GM23338 (cell line): Measurements from ENCODE around the gene URM1. TPM values are rescaled to one million over a fixed set of nuclear protein-coding genes. Genes with fewer than 3 reads are reported as not detected.

Source experiments
- ATAC-seq: fragments of 200-7000 bp; cut with Tn5 transposase; 3 replicates; pipeline ENCODE4 v1.9.1; 2020
- DNase-seq: peaks from one replicate; pipeline ENCODE4 v3.0.0-alpha.2; 2015; ENCODE audit warnings: low spot score
- H2AFZ ChIP-seq: fragments of 200-600 bp; sonication (generic); 2 replicates; pipeline ENCODE4 v1.8.0; 2016; ENCODE audit warnings: antibody characterized with exemption, mild to moderate bottlenecking, moderate library complexity
- H3F3A ChIP-seq: fragments of 200-600 bp; sonication (generic); replicated peaks from 2 replicates; pipeline ENCODE4 v1.8.0; 2017; ENCODE audit warnings: antibody characterized with exemption, mixed run types, low read depth
- H3K27ac ChIP-seq: fragments of 200-600 bp; sonication (generic); 2 replicates; pipeline ENCODE4 v1.6.1; 2016; ENCODE audit warnings: low read depth
- H3K27me3 ChIP-seq: fragments of 200-600 bp; sonication (generic); 2 replicates; pipeline ENCODE4 v1.8.0; 2016; ENCODE audit warnings: mild to moderate bottlenecking, mixed run types, moderate library complexity; ENCODE audit not compliant: insufficient read depth
- H3K36me3 ChIP-seq: fragments of 200-600 bp; sonication (generic); 2 replicates; pipeline ENCODE4 v1.8.0; 2016; ENCODE audit warnings: mild to moderate bottlenecking; ENCODE audit not compliant: insufficient read depth
- H3K4me1 ChIP-seq: fragments of 200-600 bp; sonication (generic); 2 replicates; pipeline ENCODE4 v1.8.0; 2016; ENCODE audit warnings: mild to moderate bottlenecking, moderate library complexity; ENCODE audit not compliant: insufficient read depth
- H3K4me2 ChIP-seq: fragments of 200-600 bp; sonication (generic); 2 replicates; pipeline ENCODE4 v1.7.1; 2017; ENCODE audit warnings: mixed run types
- H3K4me3 ChIP-seq: fragments of 200-600 bp; sonication (generic); 2 replicates; pipeline ENCODE4 v1.6.1; 2016; ENCODE audit warnings: mixed run types
- H3K79me2 ChIP-seq: fragments of 200-600 bp; sonication (generic); replicated peaks from 2 replicates; pipeline ENCODE4 v1.8.0; 2017; ENCODE audit warnings: mild to moderate bottlenecking; ENCODE audit not compliant: insufficient read depth
- H3K9me2 ChIP-seq: fragments of 200-600 bp; sonication (generic); 2 replicates; pipeline ENCODE4 v1.8.0; 2017; ENCODE audit not compliant: insufficient read depth
- H4K20me1 ChIP-seq: fragments of 200-600 bp; sonication (generic); replicated peaks from 2 replicates; pipeline ENCODE4 v1.8.0; 2017; ENCODE audit warnings: mild to moderate bottlenecking; ENCODE audit not compliant: insufficient read depth
- H3K27ac Mint-ChIP-seq: 2 replicates; pipeline ENCODE4 v1.8.0; 2020; ENCODE audit warnings: inconsistent platforms, mild to moderate bottlenecking, moderate library complexity, mixed read lengths
- H3K27me3 Mint-ChIP-seq: 3 replicates; pipeline ENCODE4 v1.8.0; 2022; ENCODE audit warnings: low read depth, mild to moderate bottlenecking, moderate library complexity, mixed read lengths, inconsistent platforms; ENCODE audit not compliant: insufficient read depth, poor library complexity
- H3K36me3 Mint-ChIP-seq: 3 replicates; pipeline ENCODE4 v1.8.0; 2021; ENCODE audit warnings: low read depth, mild to moderate bottlenecking, inconsistent platforms, moderate library complexity, mixed read lengths
- H3K4me1 Mint-ChIP-seq: 3 replicates; pipeline ENCODE4 v1.8.0; 2020; ENCODE audit warnings: mild to moderate bottlenecking, inconsistent platforms, mixed read lengths
- H3K4me3 Mint-ChIP-seq: 3 replicates; pipeline ENCODE4 v1.8.0; 2021; ENCODE audit warnings: moderate library complexity, mild to moderate bottlenecking, inconsistent platforms, mixed read lengths
- H3K9me3 Mint-ChIP-seq: 3 replicates; pipeline ENCODE4 v1.8.0; 2020; ENCODE audit warnings: moderate library complexity, mild to moderate bottlenecking, inconsistent platforms, mixed read lengths
- CREB1 ChIP-seq: fragments of 250-450 bp; sonication (Bioruptor Pico); IDR thresholded peaks from 2 replicates; pipeline ENCODE4 v1.5.0; 2020; ENCODE audit warnings: low read depth, mild to moderate bottlenecking, moderate library complexity
- EZH2 ChIP-seq: fragments of 200-600 bp; sonication (generic); IDR thresholded peaks from one replicate; pipeline ENCODE4 v1.8.0; 2017; ENCODE audit warnings: antibody characterized with exemption, mild to moderate bottlenecking, low read depth; ENCODE audit not compliant: unreplicated experiment
- EZH2phosphoT487 ChIP-seq: fragments of 200-600 bp; sonication (generic); IDR thresholded peaks from one replicate; pipeline ENCODE4 v1.8.1; 2018; ENCODE audit warnings: antibody characterized with exemption; ENCODE audit not compliant: unreplicated experiment
- NANOG ChIP-seq: IDR thresholded peaks from 2 replicates; pipeline ENCODE4 v1.6.1; 2016; ENCODE audit warnings: antibody characterized with exemption, borderline replicate concordance
- POLR2AphosphoS5 ChIP-seq: IDR thresholded peaks from 2 replicates; pipeline ENCODE4 v1.6.1; 2016; ENCODE audit warnings: antibody characterized with exemption, low read depth
- ZNF114 ChIP-seq: fragments of 250-450 bp; sonication (Bioruptor Pico); IDR thresholded peaks from 2 replicates; pipeline ENCODE4 v1.5.0; 2020; ENCODE audit warnings: mild to moderate bottlenecking, moderate library complexity
- ZNF331 ChIP-seq: fragments of 250-450 bp; sonication (Bioruptor Pico); IDR thresholded peaks from 2 replicates; pipeline ENCODE4 v1.5.0; 2020; ENCODE audit warnings: low read depth, mild to moderate bottlenecking, moderate library complexity
- polyA plus RNA-seq: library from polyadenylated mRNA; unstranded; fragments of >200 nt; fragmentation: Nextera tagmentation; extraction: Ambion mirVana; gene quantifications from 2 replicates; pipeline ENCODE4 v1.2.1, GENCODE V29; 2016
- total RNA-seq: library from RNA; depleted of rRNA; stranded (reverse); fragments of >200 nt; shearing (Covaris generic); gene quantifications from 2 replicates; pipeline ENCODE4 v1.2.3, GENCODE V29; 2014
- TF ChIP-seq, protein P1 (sequence below): fragments of 250-450 bp; sonication (Bioruptor Pico); IDR thresholded peaks from 2 replicates; pipeline ENCODE4 v1.5.0; 2020; ENCODE audit warnings: mild to moderate bottlenecking, moderate library complexity
- TF ChIP-seq, protein P2 (sequence below): IDR thresholded peaks from 2 replicates; pipeline ENCODE4 v1.6.1; 2016; ENCODE audit warnings: antibody characterized with exemption

The URM1 gene
- total and polyA plus RNA-seq, 2 experiments from 2014 or later = 28.6 to 47.8 TPM

DNA sequence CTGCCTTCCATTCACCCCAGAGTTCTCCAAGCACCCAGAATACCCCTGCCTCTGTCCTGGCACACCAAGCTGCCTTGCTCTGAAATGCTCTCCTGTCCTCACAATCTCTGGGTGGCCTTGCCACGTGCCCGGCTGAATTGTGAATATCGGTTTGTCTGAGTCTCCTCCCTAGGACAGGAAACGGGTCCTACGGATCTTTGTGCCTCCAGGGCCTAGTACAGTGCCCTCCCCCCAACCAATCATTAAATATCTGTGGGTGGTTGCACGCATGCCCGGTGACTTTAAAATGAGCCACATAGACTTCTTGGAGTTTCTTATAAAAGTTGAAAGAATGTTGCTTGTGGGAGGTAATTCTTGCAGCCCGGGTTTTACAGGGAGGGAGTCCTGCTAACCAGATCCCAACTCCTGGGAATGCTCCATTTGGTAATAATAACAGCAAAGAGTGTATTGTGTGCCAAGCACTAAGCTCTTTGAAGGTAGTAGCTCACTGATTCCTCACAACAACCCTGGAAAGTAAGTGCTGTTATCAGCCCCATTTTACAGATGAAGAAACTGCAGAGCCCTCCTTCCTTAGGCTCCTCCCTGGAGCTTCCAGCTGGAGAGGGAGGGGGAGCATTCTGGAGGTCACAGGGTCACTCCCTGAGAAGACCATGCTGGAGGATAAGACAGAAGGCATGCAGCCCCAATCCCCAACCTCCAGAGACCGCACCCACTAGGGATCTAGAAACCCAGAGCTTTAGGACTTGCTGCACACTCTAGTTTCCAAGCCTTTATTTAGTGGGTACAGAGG lies 23.4 kb downstream of the URM1 start:
- H2AFZ ChIP-seq = no peak overlapping the region
- no peak for ATAC-seq
- Mint-ChIP-seq H3K4me1 (peaks cover 50% of the 10 kb centered on the region), H3K9me3 (no peaks in the 10 kb centered on the region), H3K27me3 (peaks cover 95% of the 10 kb centered on the region), H3K36me3 (peaks cover 2% of the 10 kb centered on the region; the same call in 2 of the 3 replicates), H3K27ac (no peak overlapping the region), H3K4me3 (peak overlapping the region; percentile 44; the same call in 2 of the 3 replicates)
- peak overlapping the region; percentile 64 for H3K4me3 ChIP-seq
- peaks cover 28% of the 10 kb centered on the region; the same call in 1 of the 2 replicates for H4K20me1 ChIP-seq
- H3K4me1 ChIP-seq = peaks cover 59% of the 10 kb centered on the region
- no peak overlapping the region for H3K27ac ChIP-seq
- no peaks in the 10 kb centered on the region; the same call in 1 of the 2 replicates for H3K36me3 ChIP-seq
- peak overlapping the region; percentile 91 for H3K4me2 ChIP-seq
- DNase-seq = no peak
- H3F3A ChIP-seq = peaks cover 41% of the 10 kb centered on the region
- peaks cover 100% of the 10 kb centered on the region for H3K27me3 ChIP-seq
- no peaks in the 10 kb centered on the region for H3K9me2 ChIP-seq
- TF ChIP-seq EZH2 (no peak), ZNF114 (CRISPR knock-in tag) (no peak), CREB1 (CRISPR knock-in tag) (no peak), EZH2phosphoT487 (no peak), NANOG (no peak), ZNF331 (CRISPR knock-in tag) (no peak; the same call in 1 of the 2 replicates), POLR2AphosphoS5 (no peak)
- TF ChIP-seq, protein P1, sequence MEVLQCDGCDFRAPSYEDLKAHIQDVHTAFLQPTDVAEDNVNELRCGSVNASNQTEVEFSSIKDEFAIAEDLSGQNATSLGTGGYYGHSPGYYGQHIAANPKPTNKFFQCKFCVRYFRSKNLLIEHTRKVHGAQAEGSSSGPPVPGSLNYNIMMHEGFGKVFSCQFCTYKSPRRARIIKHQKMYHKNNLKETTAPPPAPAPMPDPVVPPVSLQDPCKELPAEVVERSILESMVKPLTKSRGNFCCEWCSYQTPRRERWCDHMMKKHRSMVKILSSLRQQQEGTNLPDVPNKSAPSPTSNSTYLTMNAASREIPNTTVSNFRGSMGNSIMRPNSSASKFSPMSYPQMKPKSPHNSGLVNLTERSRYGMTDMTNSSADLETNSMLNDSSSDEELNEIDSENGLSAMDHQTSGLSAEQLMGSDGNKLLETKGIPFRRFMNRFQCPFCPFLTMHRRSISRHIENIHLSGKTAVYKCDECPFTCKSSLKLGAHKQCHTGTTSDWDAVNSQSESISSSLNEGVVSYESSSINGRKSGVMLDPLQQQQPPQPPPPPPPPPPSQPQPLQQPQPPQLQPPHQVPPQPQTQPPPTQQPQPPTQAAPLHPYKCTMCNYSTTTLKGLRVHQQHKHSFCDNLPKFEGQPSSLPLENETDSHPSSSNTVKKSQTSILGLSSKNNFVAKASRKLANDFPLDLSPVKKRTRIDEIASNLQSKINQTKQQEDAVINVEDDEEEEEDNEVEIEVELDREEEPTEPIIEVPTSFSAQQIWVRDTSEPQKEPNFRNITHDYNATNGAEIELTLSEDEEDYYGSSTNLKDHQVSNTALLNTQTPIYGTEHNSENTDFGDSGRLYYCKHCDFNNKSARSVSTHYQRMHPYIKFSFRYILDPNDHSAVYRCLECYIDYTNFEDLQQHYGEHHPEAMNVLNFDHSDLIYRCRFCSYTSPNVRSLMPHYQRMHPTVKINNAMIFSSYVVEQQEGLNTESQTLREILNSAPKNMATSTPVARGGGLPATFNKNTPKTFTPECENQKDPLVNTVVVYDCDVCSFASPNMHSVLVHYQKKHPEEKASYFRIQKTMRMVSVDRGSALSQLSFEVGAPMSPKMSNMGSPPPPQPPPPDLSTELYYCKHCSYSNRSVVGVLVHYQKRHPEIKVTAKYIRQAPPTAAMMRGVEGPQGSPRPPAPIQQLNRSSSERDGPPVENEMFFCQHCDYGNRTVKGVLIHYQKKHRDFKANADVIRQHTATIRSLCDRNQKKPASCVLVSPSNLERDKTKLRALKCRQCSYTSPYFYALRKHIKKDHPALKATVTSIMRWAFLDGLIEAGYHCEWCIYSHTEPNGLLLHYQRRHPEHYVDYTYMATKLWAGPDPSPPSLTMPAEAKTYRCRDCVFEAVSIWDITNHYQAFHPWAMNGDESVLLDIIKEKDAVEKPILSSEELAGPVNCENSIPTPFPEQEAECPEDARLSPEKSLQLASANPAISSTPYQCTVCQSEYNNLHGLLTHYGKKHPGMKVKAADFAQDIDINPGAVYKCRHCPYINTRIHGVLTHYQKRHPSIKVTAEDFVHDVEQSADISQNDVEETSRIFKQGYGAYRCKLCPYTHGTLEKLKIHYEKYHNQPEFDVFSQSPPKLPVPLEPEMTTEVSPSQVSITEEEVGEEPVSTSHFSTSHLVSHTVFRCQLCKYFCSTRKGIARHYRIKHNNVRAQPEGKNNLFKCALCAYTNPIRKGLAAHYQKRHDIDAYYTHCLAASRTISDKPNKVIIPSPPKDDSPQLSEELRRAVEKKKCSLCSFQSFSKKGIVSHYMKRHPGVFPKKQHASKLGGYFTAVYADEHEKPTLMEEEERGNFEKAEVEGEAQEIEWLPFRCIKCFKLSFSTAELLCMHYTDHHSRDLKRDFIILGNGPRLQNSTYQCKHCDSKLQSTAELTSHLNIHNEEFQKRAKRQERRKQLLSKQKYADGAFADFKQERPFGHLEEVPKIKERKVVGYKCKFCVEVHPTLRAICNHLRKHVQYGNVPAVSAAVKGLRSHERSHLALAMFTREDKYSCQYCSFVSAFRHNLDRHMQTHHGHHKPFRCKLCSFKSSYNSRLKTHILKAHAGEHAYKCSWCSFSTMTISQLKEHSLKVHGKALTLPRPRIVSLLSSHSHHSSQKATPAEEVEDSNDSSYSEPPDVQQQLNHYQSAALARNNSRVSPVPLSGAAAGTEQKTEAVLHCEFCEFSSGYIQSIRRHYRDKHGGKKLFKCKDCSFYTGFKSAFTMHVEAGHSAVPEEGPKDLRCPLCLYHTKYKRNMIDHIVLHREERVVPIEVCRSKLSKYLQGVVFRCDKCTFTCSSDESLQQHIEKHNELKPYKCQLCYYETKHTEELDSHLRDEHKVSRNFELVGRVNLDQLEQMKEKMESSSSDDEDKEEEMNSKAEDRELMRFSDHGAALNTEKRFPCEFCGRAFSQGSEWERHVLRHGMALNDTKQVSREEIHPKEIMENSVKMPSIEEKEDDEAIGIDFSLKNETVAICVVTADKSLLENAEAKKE = no peak
- TF ChIP-seq, protein P2, sequence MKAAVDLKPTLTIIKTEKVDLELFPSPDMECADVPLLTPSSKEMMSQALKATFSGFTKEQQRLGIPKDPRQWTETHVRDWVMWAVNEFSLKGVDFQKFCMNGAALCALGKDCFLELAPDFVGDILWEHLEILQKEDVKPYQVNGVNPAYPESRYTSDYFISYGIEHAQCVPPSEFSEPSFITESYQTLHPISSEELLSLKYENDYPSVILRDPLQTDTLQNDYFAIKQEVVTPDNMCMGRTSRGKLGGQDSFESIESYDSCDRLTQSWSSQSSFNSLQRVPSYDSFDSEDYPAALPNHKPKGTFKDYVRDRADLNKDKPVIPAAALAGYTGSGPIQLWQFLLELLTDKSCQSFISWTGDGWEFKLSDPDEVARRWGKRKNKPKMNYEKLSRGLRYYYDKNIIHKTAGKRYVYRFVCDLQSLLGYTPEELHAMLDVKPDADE = no peak
- no peaks in the 10 kb centered on the region for H3K79me2 ChIP-seq
